Fibroblast of skin of right quadriceps (primary cell): ENCODE data around the gene SKA2.
"Not testable (repeated sequence)": the region's sequence is repeated elsewhere in the genome, so short reads cannot be mapped to it uniquely, and the experiment has no call there.

ENCODE experiments used
- DNase-seq: peaks from one replicate; pipeline ENCODE4 v3.0.0-alpha.2; 2013

Gene SKA2

DNA sequence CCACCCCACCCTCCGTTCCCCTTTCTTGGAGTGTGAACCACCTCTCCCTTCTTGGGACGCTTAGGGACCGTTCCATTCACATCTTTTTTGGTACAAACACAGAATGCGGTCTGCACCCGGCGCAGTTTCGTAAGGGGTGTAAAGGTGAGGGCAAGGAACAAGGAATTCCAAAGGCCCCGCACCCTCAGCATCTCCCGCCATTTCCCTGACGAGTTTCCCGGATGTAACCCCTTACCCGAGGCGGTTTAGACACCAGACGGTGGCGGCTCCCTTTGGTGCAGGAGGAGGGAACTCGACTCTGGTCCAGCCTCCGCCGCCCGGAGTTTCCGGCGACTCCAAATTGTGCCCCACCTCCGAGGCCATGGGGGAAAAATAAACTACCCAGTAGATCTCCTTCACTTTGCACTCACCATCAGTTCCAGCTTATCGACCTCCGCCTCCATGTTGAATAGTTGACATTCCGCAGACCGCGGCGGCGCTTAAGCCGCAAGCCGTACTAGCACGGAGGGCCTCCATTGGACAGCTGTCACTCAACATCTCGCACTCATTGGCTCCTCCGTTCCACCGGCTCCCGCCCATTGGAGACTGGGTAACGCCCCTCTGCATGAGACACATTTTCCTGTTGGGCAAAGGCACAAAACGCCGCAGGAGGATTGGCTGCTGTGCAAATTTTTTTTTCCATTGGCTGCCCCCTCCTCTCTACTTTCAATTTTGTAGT, at the start of gene SKA2:
SKA2 (minus strand) TSS at position 466 of the 718 bp plus-strand sequence; CDS start at position 443, 23 bp downstream.
- no peak for DNase-seq

DNA sequence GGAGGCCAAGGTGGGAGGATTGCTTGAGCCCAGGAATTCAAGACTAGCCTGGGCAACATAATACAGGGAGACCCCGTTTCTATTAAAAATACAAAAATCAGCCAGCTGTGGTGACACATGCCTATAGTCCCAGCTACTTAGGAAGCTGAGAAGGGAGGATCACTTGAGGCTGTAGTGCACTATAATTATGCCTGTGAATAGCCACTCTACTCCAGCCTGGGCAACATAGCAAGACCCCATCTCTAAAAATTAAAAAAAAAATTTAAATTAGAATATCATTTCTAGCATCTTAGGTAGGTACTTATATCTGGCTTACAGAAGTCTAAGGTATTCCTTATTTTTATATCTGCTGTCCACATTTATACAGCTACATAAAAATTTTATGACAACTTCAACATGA, 47.3 kb upstream of the SKA2 start:
- DNase-seq, result no peak

DNA sequence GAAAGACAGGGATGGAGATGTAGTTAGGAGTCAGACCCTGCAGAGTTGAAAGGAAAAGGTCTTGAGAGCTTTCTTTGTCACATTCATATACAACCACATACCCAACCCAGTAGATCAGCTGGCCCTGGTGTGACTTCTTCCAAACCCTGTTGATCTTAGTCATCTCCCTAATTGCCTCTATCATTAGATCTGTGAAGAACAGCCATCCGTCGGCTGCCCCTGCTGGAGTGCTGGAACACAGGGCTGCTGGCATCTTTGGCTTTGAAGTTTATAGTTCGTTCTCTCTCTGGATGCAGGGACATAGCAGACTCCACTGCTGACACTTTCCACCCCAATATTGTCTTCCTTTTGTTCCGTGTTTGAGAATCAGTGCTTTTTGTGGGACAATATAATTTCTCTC, 44.4 kb upstream of the SKA2 start:
- DNase-seq, result no peak

GRCh38 chr17:59193336-59193862, 38.4 kb upstream of the SKA2 start:
- no peak for DNase-seq

DNA sequence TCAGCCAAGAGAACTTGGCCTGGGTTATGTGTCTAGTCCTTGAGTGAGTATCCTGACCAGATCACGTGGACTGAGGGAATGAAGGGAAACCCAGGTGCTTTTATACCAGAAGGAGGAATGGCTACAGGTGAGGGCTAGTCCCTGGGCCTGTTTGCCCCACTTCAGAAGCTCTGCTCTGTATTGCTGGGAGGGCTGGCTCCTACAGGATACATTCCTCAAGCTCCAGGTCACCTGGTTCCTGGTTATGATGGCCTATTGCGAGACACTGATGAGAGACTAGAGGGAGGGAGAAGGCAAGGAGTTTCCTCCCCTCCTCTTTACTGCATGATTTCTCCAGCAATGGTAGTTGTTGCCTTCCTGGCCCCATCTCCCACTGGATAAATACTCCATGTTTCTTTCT, 35.8 kb upstream of the SKA2 start:
- DNase-seq, result no peak

DNA sequence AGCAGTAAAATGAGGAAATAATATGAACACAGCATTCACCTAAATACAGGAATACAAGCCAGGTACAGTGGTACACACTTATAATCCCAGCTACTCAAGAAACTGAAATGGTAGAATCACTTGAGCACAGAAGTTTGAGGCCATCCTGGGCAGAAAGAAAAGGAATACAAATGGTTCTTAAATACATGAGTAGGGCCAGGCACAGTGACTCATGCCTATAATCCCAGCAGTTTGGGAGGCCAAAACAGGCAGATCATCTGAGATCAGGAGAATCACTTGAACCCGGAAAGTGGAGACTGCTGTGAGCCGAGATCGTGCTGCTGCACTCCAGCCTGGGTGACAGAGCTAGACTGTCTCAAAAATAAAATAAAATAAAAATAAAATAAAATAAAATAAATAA, 31.9 kb upstream of the SKA2 start:
- DNase-seq, result no peak

DNA sequence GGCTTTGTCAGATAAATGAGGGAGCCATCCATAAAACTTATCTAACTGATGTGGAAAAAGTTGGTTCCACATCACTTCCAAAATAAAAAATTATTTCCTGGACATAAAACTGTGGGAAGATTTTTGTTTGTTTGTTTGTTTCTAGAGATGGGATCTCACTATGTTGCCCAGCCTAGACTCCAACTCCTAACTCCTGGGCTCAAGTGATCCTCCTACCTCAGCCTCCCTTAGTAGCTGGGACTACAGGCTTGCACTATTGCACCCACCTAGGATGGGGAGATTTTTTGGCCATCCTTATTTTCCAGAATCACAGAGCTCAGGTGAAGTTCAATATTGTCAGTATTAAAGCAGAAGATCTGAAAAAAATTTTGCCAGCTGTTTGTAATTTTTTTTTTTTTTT, 31.0 kb upstream of the SKA2 start:
- DNase-seq, result no peak

- DNase-seq, result no peak
These were observed 26.5 kb upstream of the SKA2 start for GRCh38 chr17:59181481-59181880.

DNA sequence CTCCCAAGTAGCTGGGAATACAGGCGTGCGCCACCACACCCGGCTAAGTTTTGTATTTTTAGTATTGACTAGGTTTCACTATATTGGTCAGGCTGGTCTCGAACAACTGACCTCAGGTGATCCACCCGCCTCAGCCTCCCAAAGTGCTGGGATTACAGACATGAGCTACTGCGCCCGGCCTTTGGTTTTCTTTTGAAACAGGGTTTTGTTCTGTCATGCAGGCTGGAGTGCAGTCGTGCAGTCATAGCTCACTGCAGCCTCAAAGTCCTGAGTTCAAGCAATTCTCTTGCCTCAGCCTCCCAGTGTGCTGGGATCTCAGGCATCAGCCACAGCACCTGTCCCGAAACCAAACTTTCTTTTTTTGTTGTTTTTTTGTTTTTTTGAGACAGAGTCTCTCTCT, 25.6 kb upstream of the SKA2 start:
- no peak for DNase-seq

GRCh38 chr17:59179601-59180000, 24.6 kb upstream of the SKA2 start:
- not testable (repeated sequence) for DNase-seq

GRCh38 chr17:59178266-59178985, 23.4 kb upstream of the SKA2 start:
- DNase-seq, result no peak

GRCh38 chr17:59175076-59175475, 20.1 kb upstream of the SKA2 start:
- no peak for DNase-seq

- DNase-seq, result no peak
These were observed 19.7 kb upstream of the SKA2 start for GRCh38 chr17:59174671-59175070.

DNA sequence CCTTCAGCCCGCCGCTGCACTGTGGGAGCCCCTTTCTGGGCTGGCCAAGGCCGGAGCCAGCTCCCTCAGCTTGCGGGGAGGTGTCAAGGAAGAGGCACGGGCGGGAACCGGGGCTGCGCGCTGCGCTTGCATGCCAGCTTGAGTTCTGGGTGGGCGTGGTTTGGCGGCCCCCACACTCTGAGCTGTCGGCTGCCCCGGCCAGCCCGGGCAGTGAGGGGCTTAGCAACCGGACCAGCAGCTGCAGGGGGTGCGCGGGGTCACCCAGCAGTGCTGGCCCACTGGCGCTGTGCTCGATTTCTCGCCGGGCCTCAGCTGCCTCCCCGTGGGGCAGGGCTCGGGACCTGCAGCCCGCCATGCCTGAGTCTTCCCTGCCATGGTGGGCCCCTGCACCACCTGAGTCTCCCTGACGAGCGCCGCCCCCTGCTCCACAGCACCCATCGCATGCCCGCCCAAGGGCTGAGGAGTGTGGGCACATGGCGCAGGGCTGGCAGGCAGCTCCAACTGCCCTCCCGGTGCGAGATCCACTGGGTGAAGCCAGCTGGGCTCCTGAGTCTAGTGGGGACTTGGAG, 17.5 kb upstream of the SKA2 start:
- no peak for DNase-seq

DNA sequence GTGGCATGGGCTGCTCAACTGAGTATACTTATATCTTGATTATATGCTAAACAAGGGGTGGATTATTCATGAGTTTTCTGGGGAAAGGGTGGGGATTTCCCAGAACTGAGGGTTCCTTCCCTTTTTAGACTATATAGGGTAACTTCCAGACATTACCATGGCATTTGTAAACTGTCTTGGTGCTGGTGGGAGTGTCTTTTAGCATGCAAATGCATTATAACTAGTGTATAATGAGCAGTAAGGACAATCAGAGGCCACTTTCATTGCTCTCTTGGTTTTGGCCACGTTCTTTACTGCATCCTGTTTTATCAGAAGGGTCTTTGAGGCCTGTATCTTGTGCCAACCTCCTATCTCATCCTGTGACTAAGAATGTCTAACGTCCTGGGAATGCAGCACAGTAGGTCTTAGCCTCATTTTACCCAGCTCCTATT, 12.6 kb upstream of the SKA2 start:
- no peak for DNase-seq

GRCh38 chr17:59165933-59166342, 11.0 kb upstream of the SKA2 start:
- DNase-seq, result peak; percentile 58

GRCh38 chr17:59161477-59161876, 6.5 kb upstream of the SKA2 start:
- DNase-seq, result no peak

- DNase-seq, result no peak
These were observed 5.4 kb upstream of the SKA2 start for GRCh38 chr17:59160157-59161025.

DNA sequence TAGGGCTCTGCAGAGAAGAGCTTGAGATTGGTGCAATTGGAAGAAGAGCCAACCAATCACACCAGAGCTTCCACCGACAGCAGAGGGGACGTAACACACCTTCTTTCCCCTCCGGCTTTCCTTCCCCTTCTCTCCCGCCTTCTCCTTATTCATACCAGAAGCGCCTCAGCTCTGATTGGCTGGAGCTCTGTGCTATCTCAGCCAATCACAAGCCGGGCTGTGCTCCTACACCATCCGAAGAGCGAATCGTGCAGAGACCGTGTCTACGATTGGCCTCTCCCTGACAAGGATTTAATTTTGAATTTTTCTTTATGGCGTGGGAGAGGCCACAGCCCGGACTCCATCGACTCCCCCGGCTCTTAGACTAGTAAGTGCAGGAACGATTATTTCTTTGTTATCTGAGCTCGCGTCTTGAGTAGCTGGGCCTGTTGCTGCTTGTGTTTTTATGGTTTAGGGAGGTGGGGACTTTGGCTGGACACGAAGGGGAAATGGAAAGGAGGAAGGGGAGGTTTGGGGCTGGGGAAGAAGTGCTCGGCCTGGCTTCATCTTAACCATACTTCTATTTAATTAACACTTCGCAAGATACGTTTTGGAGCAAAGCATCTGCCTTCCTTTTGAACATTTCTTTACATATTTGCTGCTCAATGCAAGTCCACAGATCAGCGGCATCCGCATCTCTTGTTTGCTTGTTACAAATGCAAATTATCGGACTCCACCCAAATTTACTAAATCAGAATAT, 622 bp upstream of the SKA2 start, which contains the start of gene PRR11:
PRR11 (plus strand) TSS at position 308 of the 739 bp plus-strand sequence. CDS start 14,007 bp downstream, outside the sequence.
- peak; percentile 100 for DNase-seq

DNA sequence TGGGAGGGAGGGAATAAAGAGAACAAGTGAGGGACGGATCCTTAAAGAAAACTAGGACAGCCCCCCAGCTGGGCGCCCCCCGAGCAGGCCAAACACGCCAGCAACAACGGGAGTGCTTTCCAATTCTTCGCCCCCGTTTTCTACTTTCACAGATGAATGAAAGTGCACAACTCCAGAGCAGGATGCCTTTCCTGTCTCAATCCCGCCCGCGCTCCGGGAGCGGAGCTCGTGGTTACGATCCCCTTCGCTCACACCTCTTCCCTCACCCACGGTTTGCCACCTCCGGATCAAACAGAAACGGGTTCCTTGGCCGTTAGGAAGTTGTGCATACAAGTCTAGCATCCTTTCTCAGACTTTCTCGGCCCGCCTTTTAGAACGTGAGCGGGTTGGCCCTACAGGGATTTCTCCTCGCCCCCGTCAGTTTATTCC, 680 bp downstream of the SKA2 start:
- peak; percentile 59 for DNase-seq

GRCh38 chr17:59152925-59153324, 2.1 kb downstream of the SKA2 start:
- no peak for DNase-seq

DNA sequence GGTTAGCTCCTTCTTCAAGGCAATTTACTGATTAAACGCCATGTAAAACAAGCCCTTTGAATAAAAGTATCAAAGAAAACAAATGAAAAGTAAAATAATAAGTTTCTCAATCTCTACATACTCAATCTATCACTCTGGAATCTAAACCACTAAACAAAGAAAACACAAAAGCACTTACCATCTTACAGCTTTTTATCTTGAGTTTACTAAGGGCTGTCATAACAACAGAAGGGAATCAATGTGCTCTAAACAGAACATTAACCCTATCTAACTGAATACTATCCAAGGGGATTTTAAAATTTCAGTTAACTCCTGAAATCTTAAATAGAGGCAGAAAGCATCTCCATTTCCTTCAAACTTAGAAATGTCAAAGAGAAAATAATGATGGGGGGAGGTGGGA, 3.4 kb downstream of the SKA2 start:
- DNase-seq, result no peak
